ENCODE measurements around the gene SRGAP3.

The SRGAP3 gene

DNA sequence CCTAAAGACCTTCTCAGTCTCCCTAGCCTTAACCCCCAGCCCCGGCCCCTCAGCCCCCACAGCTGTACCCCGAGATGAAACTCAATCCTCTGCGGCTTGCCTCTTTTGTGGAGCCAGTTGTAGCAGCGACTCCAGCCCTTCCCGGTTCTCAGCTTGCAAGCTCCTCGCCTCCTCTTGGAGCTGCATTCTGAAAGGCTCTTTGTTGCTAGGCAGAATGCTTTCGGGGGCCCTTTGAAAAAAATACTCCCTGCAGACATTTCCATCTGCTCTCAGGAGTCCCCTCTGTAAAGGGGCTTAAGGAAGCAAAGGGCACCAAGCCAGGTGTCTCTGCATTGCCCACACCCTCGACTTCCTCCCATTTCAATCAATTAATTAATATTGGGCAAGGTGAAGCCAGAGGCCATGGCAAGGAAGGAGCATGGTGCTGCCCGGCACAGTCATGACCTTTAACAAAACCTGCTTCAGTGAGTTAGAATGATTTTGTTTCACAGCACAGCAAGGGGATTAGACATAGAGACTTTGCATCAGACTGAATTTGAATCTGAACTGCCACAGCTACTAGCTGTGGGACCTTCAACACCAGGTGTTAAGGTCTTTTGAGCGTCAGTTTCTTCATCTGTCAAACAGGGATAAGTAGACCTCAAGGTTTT is 65.5 kb downstream of the SRGAP3 start:
- no peak overlapping the region for H3K4me3 ChIP-seq
- DNase-seq (ENCODE audit: low spot score): no peak
- H3K27ac ChIP-seq: no peak overlapping the region
- TF ChIP-seq, protein P1, sequence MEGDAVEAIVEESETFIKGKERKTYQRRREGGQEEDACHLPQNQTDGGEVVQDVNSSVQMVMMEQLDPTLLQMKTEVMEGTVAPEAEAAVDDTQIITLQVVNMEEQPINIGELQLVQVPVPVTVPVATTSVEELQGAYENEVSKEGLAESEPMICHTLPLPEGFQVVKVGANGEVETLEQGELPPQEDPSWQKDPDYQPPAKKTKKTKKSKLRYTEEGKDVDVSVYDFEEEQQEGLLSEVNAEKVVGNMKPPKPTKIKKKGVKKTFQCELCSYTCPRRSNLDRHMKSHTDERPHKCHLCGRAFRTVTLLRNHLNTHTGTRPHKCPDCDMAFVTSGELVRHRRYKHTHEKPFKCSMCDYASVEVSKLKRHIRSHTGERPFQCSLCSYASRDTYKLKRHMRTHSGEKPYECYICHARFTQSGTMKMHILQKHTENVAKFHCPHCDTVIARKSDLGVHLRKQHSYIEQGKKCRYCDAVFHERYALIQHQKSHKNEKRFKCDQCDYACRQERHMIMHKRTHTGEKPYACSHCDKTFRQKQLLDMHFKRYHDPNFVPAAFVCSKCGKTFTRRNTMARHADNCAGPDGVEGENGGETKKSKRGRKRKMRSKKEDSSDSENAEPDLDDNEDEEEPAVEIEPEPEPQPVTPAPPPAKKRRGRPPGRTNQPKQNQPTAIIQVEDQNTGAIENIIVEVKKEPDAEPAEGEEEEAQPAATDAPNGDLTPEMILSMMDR (IDR thresholded peaks at IDR 0.05): no peak

DNA sequence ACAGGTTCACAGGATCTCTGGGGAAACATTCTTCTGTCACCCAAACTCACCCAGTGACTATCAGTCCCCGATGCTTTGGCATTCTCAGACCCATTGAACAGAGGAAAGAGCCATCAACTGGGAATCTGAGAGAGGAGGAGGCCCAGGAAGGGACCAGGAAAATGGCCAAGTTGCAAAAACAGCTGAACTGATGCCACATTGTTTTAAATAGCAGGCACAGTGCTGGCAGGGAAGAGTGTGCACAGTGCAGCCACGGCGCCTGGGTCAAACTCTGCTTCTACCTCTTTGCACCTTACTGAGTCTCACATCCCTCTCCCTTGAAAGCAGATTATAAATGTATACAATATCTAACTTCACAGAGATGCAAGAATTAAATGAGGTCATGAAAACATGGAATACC is 66.4 kb downstream of the SRGAP3 start:
- Histone ChIP-seq H3K27ac (no peak overlapping the region), H3K4me3 (no peak overlapping the region)
- TF ChIP-seq, protein P1 (IDR thresholded peaks at IDR 0.05): no peak
- no peak for DNase-seq (ENCODE audit: low spot score)

DNA sequence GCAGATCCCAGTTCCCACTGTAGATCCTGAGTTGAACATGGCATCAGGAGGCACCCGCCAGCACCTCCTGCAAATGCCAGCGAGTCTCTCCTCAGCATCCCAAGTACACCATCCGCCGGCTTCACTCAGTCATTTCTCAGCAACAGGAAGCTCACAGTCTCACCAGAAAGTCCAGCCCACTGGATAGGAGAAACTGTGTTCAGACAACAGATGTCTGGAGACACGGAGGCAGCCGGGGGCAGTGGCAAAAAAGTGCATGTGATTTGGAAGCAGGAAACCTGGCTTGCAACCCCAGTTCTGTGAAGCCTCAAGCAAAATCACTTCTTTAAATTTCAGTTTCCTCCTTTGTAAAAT is 68.7 kb downstream of the SRGAP3 start:
- DNase-seq (ENCODE audit: low spot score): no peak
- TF ChIP-seq, protein P1 (IDR thresholded peaks at IDR 0.05): no peak
- no peak overlapping the region for H3K4me3 ChIP-seq
- H3K27ac ChIP-seq: no peak overlapping the region

DNA sequence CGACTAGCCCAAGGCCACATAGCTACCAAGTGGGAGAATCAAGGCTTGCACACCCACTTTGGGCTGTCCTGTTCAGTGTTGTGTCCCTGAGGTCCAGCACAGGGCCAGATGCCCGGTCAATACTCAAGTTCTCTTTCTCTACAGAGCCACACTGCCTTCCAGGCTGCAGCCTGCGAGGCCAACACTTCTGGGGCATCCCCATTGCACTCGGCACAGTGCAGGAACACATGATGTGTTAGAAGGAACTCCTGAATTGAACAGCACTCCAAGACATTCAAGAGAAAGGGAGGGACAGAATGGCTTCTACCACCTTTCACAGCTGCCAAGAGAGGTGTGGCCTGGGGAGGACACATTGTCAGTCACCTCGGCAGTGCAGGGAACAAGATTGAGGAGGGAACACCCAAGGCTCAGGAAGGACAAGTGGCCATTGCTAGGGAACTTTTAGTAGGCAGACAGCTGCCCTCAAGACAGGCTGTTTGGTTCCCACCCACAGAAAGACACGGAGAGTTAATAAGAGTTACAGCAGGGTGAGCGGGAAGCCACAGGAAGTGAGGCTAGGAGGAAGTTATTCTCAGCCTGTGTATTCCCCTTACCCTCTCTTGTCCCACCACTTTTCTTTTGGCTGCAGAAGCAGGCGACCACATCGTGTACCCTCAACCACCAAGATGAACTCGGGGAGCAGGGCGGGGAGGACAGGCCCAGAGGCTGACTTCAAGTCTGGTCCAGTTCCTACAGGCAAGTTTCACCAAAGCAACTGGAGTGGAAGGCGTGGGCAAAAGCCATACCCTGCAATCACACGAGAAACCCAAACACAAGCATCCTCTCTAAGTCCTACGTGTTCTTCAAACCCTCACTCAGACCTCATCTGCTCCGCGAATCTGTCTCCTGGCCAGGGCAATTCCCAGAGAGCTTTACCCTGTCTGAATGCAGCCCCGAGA is 69.4 kb downstream of the SRGAP3 start:
- H3K4me3 ChIP-seq: no peak overlapping the region
- DNase-seq (ENCODE audit: low spot score): no peak
- H3K27ac ChIP-seq: no peak overlapping the region
- TF ChIP-seq, protein P1 (IDR thresholded peaks at IDR 0.05): no peak

DNA sequence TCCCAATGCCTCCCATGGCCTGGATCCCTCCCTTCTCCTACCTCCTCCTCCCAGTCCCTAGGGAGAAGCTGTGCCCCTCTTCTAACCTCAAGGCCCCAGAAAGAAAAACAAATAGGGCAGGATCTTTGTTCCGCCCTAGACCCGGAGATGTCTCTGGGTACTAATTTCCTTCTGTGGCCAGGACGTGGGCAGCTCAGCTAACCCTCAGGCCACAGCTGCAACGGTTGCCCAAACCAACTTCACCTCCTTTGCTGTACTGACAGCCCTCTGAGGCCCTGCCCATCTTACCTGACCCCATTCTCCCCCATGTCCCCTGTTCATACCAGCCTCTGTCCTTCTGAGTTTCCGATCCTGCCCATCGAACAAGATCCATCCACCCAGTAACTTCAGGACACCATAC is 70.7 kb downstream of the SRGAP3 start:
- Histone ChIP-seq H3K4me3 (no peak overlapping the region), H3K27ac (no peak overlapping the region)
- DNase-seq (ENCODE audit: low spot score): no peak
- TF ChIP-seq, protein P1 (IDR thresholded peaks at IDR 0.05): no peak

DNA sequence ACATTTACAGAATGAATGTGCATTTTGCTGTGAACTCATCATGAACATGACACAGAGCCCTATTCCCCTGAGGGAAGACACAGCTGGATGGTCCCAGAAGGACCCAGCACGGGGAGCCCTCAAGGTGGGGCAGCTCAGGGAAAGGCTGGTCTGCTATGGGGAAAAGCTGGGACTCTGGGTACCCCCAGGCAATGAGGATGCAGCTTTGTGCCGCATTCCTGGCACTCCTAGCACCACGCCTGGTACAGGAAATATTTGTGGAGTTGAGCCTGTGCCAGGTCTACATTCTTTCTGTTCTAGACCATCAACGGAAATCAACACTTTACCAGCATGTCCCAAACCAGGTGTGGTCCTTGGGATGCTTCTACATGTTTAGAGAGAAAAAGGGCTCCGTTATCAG is 74.0 kb downstream of the SRGAP3 start:
- TF ChIP-seq, protein P1 (IDR thresholded peaks at IDR 0.05): no peak
- no peak overlapping the region for H3K27ac ChIP-seq
- no peak for DNase-seq (ENCODE audit: low spot score)
- no peak overlapping the region for H3K4me3 ChIP-seq

DNA sequence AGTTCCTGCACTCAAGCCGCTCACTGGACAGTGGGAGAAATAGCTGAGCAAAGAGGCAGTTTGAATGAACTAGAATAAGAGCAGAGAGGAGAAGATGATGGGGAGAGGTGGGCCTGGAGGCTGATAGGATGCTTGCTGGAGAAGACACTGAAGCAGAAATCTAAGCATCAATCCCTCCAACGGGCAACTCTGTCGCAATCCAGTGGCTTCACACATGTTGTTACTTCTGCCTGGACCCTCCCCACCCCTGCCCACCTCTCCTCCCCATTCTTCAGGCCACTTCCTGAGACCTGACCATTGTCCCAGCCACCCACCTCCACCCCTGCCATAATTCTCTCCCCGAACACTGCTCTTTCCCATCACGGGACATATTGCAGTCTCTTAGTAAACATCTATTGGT is 76.0 kb downstream of the SRGAP3 start:
- H3K27ac ChIP-seq: no peak overlapping the region
- no peak for DNase-seq (ENCODE audit: low spot score)
- H3K4me3 ChIP-seq: no peak overlapping the region
- TF ChIP-seq, protein P1 (IDR thresholded peaks at IDR 0.05): no peak
